ENCODE data around the gene TBL3.

DNA sequence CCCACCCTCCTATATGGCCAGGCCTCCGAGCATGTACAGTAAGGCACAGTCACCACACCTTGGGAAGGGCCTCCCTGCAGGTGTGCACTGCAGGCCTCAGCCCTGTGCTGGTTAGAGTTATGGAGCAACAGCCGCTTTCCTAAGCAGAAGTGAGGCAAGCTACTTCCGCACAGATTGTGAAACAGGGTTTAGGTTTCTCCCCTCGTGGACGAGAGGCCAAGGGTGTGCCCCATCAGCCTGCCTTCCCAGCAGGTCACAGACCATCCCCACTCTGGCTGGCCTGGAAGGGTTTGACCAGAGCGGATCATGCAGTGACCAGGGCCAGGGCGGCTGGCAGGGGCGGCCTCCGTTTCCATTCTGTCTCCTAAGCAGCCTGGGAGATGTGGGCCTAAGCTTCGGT is 33.5 kb upstream of the TBL3 start:
- TF ChIP-seq, protein P1, sequence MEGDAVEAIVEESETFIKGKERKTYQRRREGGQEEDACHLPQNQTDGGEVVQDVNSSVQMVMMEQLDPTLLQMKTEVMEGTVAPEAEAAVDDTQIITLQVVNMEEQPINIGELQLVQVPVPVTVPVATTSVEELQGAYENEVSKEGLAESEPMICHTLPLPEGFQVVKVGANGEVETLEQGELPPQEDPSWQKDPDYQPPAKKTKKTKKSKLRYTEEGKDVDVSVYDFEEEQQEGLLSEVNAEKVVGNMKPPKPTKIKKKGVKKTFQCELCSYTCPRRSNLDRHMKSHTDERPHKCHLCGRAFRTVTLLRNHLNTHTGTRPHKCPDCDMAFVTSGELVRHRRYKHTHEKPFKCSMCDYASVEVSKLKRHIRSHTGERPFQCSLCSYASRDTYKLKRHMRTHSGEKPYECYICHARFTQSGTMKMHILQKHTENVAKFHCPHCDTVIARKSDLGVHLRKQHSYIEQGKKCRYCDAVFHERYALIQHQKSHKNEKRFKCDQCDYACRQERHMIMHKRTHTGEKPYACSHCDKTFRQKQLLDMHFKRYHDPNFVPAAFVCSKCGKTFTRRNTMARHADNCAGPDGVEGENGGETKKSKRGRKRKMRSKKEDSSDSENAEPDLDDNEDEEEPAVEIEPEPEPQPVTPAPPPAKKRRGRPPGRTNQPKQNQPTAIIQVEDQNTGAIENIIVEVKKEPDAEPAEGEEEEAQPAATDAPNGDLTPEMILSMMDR (IDR thresholded peaks at IDR 0.05), result no peak
- peak; percentile 56 for TF ChIP-seq POLR2A (IDR thresholded peaks at IDR 0.05)

All from right lobe of liver (tissue), 4 donors.